Measurements from ENCODE around the gene CCSAP.

- TF ChIP-seq CTCF (IDR thresholded peaks at IDR 0.05 in 2 of 3, conservative IDR thresholded peaks at IDR 0.05 in 1 of 3; ENCODE audit: control insufficient read depth in 2 of 3, extremely low read depth in 1 of 3, insufficient read depth in 1 of 3, low read depth in 3 of 3, low read length in 3 of 3) (no peak), NBN (IDR thresholded peaks at IDR 0.05) (no peak)
Observed at GRCh38 chr1:229280921-229281320, 61.9 kb downstream of the CCSAP start.

Measured in GM12878 (cell line).